Measurements from ENCODE around the gene UNC119B. TPM values are rescaled to one million over a fixed set of nuclear protein-coding genes. Genes with fewer than 3 reads are reported as not detected.

The UNC119B gene
- total RNA-seq, 1 donor from 2014 or later = 68.2 TPM

- peak; percentile 31 for DNase-seq (ENCODE audit: low read depth)
These were observed 21.7 kb upstream of the UNC119B start for GRCh38 chr12:120688527-120689071.

GRCh38 chr12:120689397-120690082 is 20.7 kb upstream of the UNC119B start:
- no peak for DNase-seq (ENCODE audit: low read depth)

GRCh38 chr12:120690083-120690450 is 20.2 kb upstream of the UNC119B start:
- no peak for DNase-seq (ENCODE audit: low read depth)

GRCh38 chr12:120690978-120691377 is 19.3 kb upstream of the UNC119B start:
- no peak for DNase-seq (ENCODE audit: low read depth)

GRCh38 chr12:120692524-120693033 is 17.7 kb upstream of the UNC119B start:
- DNase-seq (ENCODE audit: low read depth) = peak; percentile 70

- no peak for DNase-seq (ENCODE audit: low read depth)
These were observed 16.4 kb upstream of the UNC119B start for GRCh38 chr12:120693848-120694247.

GRCh38 chr12:120696626-120697025 is 13.6 kb upstream of the UNC119B start:
- DNase-seq (ENCODE audit: low read depth) = no peak

- no peak for DNase-seq (ENCODE audit: low read depth)
These were observed 12.9 kb upstream of the UNC119B start for GRCh38 chr12:120697344-120697743.

GRCh38 chr12:120698665-120699064 is 11.6 kb upstream of the UNC119B start:
- no peak for DNase-seq (ENCODE audit: low read depth)

GRCh38 chr12:120699553-120699952 is 10.7 kb upstream of the UNC119B start:
- DNase-seq (ENCODE audit: low read depth) = no peak

GRCh38 chr12:120700886-120701285 is 9.4 kb upstream of the UNC119B start:
- DNase-seq (ENCODE audit: low read depth) = no peak

- DNase-seq (ENCODE audit: low read depth) = no peak
These were observed 7.6 kb upstream of the UNC119B start for GRCh38 chr12:120702637-120703036.

GRCh38 chr12:120703311-120703942 is 6.8 kb upstream of the UNC119B start:
- DNase-seq (ENCODE audit: low read depth) = no peak

- no peak for DNase-seq (ENCODE audit: low read depth)
These were observed 4.6 kb upstream of the UNC119B start for GRCh38 chr12:120705618-120706017.

GRCh38 chr12:120706029-120706428 is 4.2 kb upstream of the UNC119B start:
- no peak for DNase-seq (ENCODE audit: low read depth)

GRCh38 chr12:120708651-120709050 is 1.6 kb upstream of the UNC119B start:
- no peak for DNase-seq (ENCODE audit: low read depth)

- DNase-seq (ENCODE audit: low read depth) = no peak
These were observed 593 bp downstream of the UNC119B start for GRCh38 chr12:120710805-120711296.

GRCh38 chr12:120711411-120711810 is 1.2 kb downstream of the UNC119B start:
- no peak for DNase-seq (ENCODE audit: low read depth)

- DNase-seq (ENCODE audit: low read depth) = no peak
These were observed 2.4 kb downstream of the UNC119B start for GRCh38 chr12:120712610-120713009.

- DNase-seq (ENCODE audit: low read depth) = peak; percentile 71
These were observed 3.7 kb downstream of the UNC119B start for GRCh38 chr12:120713861-120714482.

GRCh38 chr12:120718055-120718454 is 7.8 kb downstream of the UNC119B start:
- DNase-seq (ENCODE audit: low read depth) = no peak

- peak; percentile 91 for DNase-seq (ENCODE audit: low read depth)
These were observed 8.8 kb downstream of the UNC119B start for GRCh38 chr12:120719072-120719471.
